ENCODE data around the gene CLEC4F.

DNA sequence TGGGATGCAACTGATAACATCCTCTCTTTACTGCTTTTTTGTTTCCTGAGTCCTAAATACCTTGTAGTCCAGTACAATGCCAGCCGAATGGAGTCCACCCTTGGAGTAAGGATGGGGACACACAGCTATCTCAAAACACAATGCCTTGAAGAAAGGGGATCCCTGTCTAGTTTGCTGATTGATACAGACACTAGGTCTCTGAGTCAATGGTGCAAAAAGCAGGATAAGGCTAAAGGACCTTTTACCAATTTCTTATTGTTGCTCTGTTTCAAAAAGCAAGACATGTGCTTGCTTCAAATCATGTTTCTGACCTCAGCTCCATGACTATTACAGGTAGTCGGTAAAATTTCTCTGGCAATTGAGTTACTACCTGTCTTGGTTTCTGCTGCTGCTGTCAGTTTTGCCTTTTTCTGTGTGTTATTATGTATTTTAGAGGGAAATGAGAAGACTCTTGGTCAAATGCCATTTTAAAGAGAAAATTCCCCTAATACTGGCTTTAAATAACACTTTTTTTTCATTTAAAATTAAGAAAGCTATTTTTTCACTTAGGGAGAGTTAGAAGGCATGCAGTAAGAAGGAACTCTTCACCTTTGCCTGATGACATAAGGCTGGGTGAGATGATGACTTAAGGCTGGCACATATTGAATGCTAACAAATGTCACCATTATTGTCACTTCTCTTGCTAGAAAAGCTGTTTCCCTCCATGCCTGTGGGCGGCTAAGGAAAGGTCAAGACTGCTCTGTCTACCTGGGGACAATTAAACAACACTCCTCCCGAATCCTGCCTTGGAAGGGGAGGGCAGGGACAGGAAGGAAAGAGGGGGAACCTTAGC lies 25.0 kb downstream of the CLEC4F start:
- TF ChIP-seq, protein P1, sequence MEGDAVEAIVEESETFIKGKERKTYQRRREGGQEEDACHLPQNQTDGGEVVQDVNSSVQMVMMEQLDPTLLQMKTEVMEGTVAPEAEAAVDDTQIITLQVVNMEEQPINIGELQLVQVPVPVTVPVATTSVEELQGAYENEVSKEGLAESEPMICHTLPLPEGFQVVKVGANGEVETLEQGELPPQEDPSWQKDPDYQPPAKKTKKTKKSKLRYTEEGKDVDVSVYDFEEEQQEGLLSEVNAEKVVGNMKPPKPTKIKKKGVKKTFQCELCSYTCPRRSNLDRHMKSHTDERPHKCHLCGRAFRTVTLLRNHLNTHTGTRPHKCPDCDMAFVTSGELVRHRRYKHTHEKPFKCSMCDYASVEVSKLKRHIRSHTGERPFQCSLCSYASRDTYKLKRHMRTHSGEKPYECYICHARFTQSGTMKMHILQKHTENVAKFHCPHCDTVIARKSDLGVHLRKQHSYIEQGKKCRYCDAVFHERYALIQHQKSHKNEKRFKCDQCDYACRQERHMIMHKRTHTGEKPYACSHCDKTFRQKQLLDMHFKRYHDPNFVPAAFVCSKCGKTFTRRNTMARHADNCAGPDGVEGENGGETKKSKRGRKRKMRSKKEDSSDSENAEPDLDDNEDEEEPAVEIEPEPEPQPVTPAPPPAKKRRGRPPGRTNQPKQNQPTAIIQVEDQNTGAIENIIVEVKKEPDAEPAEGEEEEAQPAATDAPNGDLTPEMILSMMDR (optimal IDR thresholded peaks at IDR 0.05 in 1 of 3, IDR thresholded peaks at IDR 0.05 in 1 of 3, conservative IDR thresholded peaks at IDR 0.05 in 1 of 3; ENCODE audit: extremely low read depth in 1 of 3, insufficient read depth in 2 of 3, low read length in 3 of 3) = no peak
- TF ChIP-seq EZH2 (IDR thresholded peaks at IDR 0.05; ENCODE audit: low read length) = no peak
